ENCODE results near the gene CARD9. TPM values are rescaled to one million over a fixed set of nuclear protein-coding genes. Genes with fewer than 3 reads are reported as not detected.

CARD9 gene
- total and polyA plus RNA-seq, 7 donors = 0.26 to 1.1 (median 0.56) TPM

DNA sequence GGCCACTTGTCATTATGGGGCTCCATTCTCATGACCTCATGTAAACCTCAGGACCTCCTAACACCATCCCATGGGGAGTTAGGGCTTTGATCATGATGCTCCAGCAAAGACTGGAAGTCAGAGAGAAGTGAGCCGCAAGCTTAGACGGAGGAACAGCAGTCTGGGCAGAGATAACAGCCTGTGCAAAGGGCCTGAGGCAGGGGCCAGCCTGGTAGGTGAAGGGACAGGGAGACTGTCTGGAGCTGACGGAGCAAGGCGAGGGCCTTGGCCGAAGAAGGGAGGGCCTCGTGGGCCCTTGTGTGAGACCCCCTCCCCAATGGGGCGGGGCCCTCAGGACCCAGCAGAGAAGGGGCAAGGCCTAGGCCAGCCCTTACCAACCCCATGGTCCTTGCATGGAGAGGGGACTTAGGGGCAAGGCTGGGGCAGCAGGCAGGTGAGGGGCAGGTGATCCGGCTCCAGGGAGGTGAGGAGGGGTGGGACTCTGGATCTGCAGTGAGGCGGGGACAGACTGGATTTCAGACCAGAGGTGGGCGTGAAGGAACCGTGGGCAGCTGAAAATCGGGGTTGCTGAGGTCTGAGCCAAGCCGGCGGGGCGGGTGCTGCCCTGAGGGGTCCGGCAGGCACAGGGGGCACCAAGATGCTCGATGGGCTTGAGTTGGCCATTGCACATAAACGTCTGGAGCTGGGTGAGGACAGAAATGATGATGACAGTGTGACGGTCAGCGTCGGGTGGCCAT, 28.8 kb downstream of the CARD9 start:
- no peak overlapping the region for H3K27ac ChIP-seq

DNA sequence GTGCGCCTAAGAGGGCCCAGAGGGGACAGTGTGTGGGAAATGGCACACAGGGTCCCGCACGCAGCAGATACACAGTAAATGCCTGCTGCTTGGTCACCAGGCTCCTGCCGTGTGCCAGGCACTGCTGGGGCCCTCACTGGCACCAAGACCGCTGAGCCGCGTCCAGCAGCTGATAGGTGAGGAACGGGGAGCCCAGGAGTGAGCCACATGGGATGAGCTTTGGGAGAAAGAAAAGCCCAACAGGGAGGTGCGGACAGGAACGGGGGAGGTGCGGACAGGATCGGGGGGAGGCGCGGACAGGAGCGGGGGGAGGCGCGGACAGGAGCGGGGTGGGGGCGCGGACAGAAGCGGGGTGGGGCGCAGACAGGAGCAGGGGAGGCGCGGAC, 29.6 kb downstream of the CARD9 start:
- Histone ChIP-seq H3K9me3 (no peaks in the 10 kb centered on the region), H3K4me3 (no peak overlapping the region), H3K27me3 (ENCODE audit: insufficient read depth in 3 of 3, low read length in 2 of 3) (peaks cover 0 to 61% (median 12%) of the 10 kb centered on the region in 3 donors), H3K4me1 (no peaks in the 10 kb centered on the region), H3K27ac (no peak overlapping the region), H3K36me3 (ENCODE audit: insufficient read depth in 1 of 2, low read depth in 1 of 2) (no peaks in the 10 kb centered on the region)
- TF ChIP-seq, protein P1, sequence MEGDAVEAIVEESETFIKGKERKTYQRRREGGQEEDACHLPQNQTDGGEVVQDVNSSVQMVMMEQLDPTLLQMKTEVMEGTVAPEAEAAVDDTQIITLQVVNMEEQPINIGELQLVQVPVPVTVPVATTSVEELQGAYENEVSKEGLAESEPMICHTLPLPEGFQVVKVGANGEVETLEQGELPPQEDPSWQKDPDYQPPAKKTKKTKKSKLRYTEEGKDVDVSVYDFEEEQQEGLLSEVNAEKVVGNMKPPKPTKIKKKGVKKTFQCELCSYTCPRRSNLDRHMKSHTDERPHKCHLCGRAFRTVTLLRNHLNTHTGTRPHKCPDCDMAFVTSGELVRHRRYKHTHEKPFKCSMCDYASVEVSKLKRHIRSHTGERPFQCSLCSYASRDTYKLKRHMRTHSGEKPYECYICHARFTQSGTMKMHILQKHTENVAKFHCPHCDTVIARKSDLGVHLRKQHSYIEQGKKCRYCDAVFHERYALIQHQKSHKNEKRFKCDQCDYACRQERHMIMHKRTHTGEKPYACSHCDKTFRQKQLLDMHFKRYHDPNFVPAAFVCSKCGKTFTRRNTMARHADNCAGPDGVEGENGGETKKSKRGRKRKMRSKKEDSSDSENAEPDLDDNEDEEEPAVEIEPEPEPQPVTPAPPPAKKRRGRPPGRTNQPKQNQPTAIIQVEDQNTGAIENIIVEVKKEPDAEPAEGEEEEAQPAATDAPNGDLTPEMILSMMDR (IDR thresholded peaks at IDR 0.05) = no peak
- DNase-seq = no peak
- intact Hi-C loops (cut with DNase I) = no loop called here
- no peak for ATAC-seq
- WGBS, 3 donors = 94 to 96% (median 94%) methylated on average over 24 of the region's 24 CpGs

More for the DNA sequence above, 28.8 kb downstream of the CARD9 start:
- no peak for DNase-seq
- Histone ChIP-seq H3K4me1 (no peaks in the 10 kb centered on the region), H3K27me3 (ENCODE audit: insufficient read depth in 3 of 3, low read length in 2 of 3) (peaks cover 0 to 69% (median 12%) of the 10 kb centered on the region in 3 donors), H3K4me3 (no peak overlapping the region), H3K36me3 (ENCODE audit: insufficient read depth in 1 of 2, low read depth in 1 of 2) (no peaks in the 10 kb centered on the region), H3K9me3 (no peaks in the 10 kb centered on the region)
- ATAC-seq = no peak
- TF ChIP-seq, protein P1 (IDR thresholded peaks at IDR 0.05) = no peak
- 44 to 57% (median 48%) methylated on average over 21 of the region's 21 CpGs for WGBS, 3 donors
- intact Hi-C loops (cut with DNase I) = no loop called here

DNA sequence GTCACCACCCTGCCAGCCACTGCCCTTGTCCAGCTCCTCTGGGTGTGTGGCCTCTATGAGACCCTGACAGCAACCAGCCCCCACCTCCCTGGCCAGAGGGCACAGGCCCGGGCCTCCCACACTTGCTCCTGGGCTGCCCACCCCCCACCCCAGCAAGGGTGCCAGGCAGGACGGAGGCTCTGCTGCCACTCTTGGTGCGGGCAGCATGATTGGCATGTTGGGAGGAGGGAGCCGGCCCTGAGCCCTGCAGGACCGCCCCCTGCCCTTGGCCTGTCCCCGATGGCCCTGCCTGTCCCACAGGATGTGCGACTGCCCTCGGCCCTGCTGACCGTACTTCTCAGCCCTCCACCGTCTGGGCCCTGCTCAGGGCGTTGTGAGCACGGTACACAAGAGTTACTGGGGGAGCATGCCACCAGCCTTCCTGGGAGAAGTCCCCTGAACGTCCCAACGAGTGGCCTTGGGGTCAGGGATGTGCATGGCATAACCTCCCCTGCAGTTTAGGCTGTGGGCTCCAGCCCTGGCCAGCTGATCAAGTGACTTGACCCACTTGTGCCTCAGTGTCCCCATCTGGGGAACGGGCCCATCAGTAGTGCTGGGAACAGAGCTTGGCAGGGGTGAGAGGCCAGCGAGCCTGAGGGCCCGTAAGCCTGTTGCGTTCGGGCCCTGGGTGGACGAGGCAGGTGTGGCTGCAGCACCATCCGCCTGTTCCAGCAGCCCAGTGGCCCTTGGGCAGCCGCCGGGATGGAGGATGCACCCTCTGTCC, 30.2 kb downstream of the CARD9 start:
- intact Hi-C loops (cut with DNase I) = no loop called here
- 68 to 75% (median 70%) methylated on average over 22 to 23 of the region's 23 CpGs for WGBS, 3 donors
- Histone ChIP-seq H3K36me3 (ENCODE audit: insufficient read depth in 1 of 2, low read depth in 1 of 2) (no peaks in the 10 kb centered on the region), H3K4me1 (no peaks in the 10 kb centered on the region), H3K27ac (no peak overlapping the region), H3K4me3 (no peak overlapping the region), H3K9me3 (no peaks in the 10 kb centered on the region), H3K27me3 (ENCODE audit: insufficient read depth in 3 of 3, low read length in 2 of 3) (peaks cover 0 to 60% (median 10%) of the 10 kb centered on the region in 3 donors)
- TF ChIP-seq, protein P1 (IDR thresholded peaks at IDR 0.05) = no peak
- DNase-seq (no peak), ATAC-seq (no peak)

DNA sequence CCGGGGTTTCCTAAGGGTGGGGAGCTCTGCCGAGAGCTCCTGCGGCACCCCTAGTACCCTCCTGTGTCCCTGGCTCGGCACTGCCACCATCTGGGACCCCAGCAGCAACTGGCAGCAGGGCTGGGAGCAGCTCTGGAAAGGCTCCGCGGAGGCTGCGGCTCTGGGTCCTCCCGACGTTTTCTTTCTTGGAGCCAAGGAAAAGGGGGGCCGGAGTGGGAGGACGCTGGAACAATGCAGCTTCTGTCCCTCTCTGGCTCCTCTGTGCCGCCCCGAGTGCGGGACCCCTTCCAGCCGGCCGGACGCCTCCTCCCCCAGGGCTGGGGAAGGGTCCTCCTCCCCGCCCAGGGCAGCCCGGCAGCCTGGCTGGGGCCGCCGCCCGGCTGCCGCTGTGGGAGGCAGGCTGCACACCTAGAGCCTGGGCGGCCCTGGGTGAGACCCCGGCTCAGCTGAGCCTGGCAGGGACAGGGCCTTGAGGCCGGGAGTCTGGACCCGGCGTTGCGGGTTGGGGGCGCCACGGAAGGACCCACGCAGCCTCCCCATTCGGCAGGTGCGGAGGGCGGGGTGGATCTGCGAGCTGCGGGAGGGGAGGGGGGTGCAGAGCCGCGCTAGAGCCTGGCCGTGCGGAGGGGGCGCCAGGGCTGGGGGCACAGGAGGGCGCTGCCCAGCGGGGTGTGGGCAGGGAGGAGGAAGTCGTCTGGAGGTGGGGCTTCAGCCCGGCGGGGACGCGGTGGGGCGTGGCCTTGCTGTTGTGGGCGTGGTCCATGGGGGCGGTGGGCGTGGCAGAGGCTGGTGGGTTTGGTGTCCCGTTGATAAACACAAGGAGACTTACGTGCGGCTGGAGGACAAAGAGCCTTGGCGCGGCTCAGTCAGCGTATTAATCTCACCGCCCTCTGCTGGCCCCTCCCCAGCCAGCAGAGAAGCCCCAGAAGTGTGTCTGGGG, 31.0 kb downstream of the CARD9 start:
- TF ChIP-seq, protein P1 (IDR thresholded peaks at IDR 0.05) = no peak
- Histone ChIP-seq H3K4me1 (no peaks in the 10 kb centered on the region), H3K9me3 (no peaks in the 10 kb centered on the region), H3K27ac (no peak overlapping the region), H3K4me3 (peak overlapping the region; percentile 48), H3K27me3 (ENCODE audit: insufficient read depth in 3 of 3, low read length in 2 of 3) (peaks cover 0 to 53% (median 10%) of the 10 kb centered on the region in 3 donors), H3K36me3 (ENCODE audit: insufficient read depth in 1 of 2, low read depth in 1 of 2) (no peaks in the 10 kb centered on the region)
- intact Hi-C loops (cut with DNase I) = no loop called here
- DNase-seq (peak; percentile 73 to 77), ATAC-seq (peak in 3 of 4 donors; percentile 21 to 51 (median 46))
- 22 to 29% (median 23%) methylated on average over 42 to 60 of the region's 60 CpGs for WGBS, 3 donors

Data from psoas muscle (tissue), 8 donors.